HG02885 (cell line): ENCODE measurements around the gene KRTAP12-2.
"Not testable (repeated sequence)": the region's sequence is repeated elsewhere in the genome, so short reads cannot be mapped to it uniquely, and the experiment has no call there.

Experiments
- ATAC-seq: cut with Tn5 transposase; IDR thresholded peaks from one replicate; pipeline ENCODE4 v1.9.1; 2021; ENCODE audit warnings: mild to moderate bottlenecking; ENCODE audit not compliant: unreplicated experiment, poor library complexity

Gene KRTAP12-2

DNA sequence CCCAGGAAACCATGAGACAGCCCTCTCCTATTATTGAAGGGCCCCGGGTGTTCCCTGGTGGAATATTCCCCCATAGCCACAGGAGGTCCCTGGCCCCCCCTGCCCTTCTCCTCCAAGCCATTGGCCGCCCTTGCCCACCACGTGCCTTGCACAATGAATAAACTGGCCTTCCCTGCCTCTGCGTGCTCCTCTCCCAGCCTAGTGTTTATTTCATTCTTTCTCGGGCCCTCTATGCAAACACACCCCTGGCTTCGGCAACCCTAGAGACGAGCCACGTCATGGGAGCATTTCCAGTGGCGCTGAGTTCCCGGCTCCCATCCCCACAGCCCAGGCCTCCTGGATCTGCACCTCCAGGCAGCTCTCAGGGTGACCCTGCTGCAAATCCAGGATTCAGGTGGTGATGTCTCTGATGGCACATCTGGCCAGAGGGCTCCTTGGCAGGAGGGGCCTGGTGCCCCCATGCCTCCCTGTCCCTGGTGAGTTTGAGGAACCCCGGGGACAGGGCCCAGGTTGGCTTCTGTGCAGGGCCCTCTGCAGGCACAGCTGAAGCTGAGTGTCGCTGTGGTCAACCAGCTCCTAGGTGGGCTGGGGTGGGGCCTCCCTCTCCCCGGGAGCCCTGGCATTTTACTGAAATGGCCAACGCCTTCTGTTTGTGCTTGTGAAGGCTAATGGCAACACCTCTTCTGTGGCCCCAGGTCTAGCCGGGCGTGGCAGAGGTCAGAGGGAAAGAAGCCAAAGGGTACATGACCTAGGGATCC, 36.4 kb upstream of the KRTAP12-2 start:
- ATAC-seq: no peak

DNA sequence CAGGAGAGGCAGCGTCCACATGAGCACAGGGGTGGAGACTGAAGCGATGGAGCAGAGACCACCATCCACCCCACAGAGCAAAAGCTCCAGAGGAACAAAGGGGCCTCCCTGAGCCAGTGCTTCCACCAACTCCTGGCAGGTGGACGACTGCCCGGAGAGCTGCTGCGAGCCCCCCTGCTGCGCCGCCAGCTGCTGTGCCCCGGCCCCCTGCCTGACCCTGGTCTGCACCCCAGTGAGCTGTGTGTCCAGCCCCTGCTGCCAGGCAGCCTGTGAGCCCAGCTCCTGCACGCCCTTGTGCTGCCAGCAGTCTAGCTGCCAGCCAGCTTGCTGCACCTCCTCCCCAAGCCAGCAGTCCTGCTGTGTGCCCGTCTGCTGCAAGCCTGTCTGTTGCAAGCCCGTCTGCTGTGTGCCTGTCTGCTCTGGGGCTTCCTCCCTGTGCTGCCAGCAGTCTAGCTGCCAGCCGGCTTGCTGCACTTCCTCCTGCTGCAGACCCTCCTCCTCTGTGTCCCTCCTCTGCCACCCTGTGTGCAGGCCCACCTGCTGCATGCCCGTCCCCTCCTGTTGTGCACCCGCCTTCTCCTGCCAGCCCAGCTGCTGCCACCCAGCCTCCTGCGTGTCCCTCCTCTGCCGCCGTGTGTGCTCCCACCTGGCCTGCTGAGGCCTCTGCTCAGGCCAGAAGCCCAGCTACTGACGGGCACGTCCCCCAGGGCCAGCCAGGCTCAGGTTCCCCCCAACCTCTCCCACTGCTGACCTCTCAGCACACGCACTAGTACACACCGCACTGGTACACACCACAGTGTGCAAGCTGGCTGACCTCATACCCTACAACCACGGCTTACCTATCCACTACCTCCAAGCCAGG, 35.6 kb upstream of the KRTAP12-2 start:
- no peak for ATAC-seq

DNA sequence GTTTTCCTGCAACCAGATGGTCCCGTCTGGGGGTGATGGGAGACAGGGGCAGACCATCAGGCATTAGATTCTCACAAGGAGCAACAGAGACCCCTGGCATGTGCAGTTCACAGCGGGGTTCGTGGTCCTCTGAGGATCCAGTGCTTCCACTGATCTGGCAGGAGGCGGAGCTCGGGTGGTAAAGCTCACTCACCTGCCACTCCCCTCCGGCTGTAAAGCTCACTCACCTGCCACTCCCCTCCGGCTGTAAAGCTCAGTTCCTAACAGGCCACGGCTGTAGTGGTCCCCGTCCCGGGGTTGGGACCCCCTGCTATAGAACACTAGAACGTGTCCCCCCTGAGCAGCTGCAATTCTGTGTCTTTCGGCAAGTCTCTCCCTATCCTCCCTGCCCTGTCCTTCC, 34.8 kb upstream of the KRTAP12-2 start:
- no peak for ATAC-seq

DNA sequence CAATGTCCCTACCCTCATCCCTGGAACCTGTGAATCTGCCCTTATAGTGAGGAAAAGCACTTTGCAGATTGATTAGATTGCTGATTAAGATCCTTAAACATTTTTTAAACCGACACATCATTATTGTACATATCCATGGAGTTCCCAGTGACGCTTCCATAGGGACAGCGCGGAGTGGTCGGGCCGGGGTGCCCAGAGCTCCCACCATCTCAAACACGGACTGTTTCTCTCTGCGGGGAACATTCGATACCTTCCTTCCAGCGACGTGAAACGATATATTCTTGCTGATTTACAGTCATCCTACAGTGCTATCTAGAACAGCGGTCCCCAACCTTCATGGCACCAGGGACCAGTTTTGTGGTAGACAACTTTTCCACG, 34.3 kb upstream of the KRTAP12-2 start:
- ATAC-seq: no peak

DNA sequence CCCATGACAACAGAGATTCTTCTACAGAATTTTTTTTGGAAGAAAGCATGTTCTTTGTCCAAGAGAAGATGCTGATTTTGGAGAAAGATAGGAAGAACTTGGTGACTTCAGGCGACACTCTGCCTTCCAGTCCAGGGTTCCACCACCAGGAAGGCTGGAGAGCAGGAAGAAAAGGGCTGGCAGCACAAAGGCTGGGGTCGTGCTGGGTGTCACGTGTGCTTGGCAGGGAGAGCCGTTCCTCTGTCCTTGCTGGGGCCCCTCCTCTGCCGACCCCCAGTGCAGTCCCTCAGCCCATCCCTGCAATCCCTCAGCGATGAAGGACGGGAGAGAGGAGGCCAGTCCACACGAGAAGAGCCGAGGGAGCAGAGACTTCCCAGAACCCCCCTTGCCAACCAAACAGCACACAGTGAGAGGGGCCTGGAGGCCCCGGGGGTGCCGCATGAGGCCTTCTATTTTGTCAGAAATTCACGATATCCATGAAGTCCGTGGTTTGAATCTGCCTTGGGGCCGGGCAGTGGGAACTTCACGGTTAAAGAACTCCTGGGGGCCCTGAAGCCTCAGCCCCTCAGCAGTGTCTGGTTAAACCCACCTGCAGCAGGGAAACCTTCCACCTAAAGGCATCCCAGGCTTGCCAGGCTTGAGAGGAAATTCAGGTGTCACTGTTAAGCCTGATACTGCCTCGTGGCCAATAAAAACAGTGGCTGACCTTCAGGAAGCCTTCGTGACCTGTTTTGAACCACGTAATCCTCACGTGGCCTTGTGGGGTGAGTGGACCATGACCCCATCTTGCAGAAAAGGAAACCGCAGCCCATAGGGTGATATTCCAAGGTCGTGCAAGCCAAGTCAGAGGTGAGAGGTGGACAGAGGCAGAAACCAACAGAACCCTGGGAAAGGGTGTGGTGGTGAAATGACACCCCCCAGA, 33.6 kb upstream of the KRTAP12-2 start:
- ATAC-seq: no peak

DNA sequence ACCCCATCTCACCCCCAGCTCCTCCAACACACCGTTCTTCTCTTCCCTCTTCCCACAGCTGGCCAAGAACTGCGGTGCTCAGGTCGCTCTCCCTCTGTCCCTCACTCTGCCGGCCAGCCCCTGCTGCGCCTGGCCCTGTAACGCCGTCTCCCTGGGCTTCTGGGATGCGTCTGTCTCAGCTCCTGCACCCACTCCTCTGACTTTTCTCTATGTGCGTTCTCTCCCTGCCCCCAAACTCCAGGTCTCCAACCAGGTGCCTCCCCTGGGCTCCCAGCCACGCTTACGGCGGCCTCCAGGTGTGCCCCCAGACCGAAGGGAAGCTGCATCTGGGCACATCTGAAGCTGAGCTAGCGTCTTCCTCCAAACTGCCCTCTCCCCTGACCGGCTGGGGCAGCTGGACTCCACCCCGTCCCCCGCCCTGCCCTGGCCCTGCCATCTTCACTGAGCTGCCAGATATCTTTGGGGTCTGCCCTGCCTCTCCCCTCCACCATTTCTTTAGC, 32.8 kb upstream of the KRTAP12-2 start:
- no peak for ATAC-seq

DNA sequence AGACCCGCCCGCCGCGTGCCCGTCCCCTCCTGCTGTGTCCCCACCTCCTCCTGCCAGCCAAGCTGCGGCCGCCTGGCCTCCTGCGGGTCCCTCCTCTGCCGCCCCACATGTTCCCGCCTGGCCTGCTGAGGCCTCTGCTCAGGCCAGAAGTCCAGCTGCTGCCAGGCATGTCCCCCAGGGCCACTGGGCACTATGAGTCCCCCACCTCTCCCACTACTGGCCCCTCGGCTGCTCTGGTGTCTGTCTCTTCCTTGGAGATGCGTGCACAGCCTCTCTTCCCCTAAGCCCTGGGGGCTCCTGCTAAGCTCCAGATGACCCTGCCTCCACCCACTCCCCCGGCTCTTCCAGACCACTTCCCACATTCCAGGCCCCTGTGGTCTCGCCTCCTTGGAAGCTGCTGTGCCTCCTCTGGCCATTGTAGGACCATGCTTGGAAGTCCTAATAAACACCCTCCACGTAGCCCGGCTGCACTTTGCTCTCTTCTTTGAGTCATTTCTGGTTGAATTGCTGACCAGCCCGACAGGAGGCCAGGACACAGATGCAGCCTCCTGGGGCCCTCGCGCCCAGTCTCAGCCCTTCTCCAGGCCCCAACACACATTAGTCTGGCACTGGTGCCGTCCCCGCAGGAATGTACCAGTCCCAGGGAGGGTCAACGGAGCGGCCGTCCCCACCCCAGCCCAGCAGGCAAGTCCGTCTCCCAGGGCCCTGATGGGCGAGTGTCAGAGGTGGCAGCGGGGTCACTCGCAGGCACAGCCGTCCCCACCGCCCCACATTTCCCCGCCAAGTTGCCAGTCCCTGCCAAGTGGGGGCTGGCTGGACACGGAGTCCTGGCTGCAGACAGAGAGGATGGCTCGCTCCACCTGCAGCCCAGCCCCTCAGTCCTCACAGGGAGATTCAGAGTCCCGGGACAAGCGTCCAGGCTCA, 31.3 kb upstream of the KRTAP12-2 start:
- no peak for ATAC-seq

DNA sequence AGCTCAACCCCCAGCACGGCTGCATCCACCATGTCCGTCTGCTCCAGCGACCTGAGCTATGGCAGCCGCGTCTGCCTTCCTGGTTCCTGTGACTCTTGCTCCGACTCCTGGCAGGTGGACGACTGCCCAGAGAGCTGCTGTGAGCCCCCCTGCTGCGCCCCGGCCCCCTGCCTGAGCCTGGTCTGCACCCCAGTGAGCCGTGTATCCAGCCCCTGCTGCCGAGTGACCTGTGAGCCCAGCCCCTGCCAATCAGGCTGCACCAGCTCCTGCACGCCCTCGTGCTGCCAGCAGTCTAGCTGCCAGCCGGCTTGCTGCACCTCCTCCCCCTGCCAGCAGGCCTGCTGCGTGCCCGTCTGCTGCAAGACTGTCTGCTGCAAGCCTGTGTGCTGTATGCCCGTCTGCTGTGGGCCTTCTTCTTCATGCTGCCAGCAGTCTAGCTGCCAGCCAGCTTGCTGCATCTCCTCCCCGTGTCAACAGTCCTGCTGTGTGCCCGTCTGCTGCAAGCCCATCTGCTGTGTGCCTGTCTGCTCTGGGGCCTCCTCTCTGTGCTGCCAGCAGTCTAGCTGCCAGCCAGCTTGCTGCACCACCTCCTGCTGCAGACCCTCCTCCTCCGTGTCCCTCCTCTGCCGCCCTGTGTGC, 30.6 kb upstream of the KRTAP12-2 start, which contains the start of gene KRTAP10-12:
Gene KRTAP10-12 (plus strand): TSS at position 1 of the 639 bp plus-strand sequence. CDS start 30 bp downstream, at position 31.
- not testable (repeated sequence) for ATAC-seq

DNA sequence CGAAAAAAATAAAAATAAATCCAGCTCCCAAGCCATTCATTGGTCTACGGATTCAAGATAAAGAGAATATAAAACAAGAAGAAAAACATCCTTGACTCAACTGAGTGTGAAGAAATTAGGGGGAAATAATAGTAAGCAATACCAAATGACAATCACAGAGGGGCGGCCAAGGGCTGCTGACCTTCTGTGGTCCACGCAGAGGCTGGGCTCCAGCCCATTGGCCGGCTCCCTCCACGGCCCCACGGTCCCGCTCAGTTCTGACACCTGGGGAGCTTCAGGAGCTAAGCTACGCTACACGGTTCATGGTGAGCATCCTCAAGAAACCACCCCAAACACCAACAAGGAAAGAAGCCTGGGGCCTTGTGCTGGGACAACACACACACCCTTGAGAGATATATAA, 29.8 kb upstream of the KRTAP12-2 start:
- ATAC-seq: no peak

DNA sequence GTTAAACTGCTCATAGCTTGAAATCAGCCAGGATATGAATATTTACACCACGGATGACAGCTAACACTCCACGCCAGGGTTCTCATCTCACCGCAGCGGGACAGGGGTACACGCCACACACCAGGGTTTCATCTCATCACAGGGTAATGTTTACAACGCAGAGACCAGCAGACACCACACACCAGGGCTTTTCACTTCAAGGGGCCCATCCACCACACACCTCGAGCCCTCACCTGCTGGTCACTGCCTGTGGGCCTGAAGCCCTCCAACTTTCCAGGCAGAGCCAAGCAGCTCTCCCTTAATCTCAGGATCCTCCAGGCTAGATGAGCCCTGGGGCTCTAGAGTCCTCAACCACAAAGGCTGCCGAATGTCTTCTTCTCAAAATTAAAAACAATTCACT, 28.9 kb upstream of the KRTAP12-2 start:
- ATAC-seq: no peak

DNA sequence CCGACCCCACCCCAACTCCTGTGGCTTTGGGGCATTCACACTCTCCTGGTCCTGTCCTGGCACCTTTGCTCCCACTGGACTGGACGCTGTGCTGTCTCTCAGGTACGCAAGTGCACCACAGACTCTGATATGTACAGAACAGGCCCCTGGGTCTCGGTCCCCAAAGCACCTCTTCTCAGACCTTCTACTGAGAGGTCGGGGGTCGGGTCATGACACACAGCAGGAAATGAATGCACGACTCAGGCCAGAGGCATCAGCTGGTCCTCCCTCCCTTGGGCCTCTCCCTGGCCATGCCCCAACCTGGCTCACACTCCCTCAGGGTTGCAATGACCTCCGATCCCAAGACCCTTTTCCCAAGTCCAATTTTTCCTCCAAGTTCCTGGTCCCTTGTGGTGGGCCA, 28.5 kb upstream of the KRTAP12-2 start:
- no peak for ATAC-seq

DNA sequence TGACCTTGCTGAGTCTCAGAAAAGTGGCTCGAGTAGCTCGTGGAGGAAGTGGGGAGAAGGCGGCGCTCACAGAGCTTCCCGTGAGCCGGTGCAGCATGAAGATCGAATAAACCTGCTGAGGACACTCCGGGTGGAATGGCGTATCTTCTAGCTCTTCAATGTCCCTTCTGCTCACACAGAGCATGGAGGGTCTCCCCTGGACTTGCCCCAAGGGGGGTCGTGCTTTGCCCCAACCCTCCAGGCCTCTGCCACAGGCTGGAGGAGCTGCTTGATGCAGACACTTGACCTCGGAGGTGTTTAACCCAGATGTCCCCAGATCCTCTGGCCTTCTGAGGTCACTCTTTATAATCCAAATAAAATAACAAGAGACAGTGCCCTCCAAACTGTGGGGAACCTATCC, 28.0 kb upstream of the KRTAP12-2 start:
- ATAC-seq: no peak

DNA sequence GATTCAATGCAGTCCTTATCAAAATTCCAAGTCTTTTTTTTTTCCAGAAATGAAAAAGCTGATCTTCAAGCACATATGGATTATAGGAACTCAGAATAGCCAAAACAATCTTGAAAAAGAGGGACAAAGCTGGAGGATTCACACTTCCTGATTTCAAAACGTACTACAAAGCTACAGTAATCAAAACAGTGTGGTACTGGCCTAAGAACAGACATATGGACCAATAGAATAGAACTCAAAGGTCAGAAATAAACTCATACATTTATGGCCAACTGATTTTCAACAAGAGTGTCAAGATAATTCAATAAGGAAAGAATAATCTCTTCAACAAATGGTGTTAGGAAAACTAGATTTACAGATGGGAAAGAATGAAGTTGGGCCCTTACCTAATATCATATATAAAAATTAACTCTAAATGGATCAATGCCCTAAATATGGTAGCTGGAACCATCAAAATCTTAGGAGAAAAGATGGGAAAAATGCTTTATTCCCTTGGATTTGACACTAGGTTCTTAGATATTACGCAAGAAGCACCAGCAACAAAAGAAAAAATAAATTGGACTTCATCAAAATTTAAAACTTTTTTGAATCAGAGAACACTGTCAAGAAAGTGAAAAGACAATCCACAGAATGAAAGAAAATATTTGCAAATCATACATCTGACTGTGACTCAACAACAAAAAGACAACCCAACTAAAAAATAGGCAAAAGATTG, 26.2 kb upstream of the KRTAP12-2 start:
- ATAC-seq: no peak

DNA sequence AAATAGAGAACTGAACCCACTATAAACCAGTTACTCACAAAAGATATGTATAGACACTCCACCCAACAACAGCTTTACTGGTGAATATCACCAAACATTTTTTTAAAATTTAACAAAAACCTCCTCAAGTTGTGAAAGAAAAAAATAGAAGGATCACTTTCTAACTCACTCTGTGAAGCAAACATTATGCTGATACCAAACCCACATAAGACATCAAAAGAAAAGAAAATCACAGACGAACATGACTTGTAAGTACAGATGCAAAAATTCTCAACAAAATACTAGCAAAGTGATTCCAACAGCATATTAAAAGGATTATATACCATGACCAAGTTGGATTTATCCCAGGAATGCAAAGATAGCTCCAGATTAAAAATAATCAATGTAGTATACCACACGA, 25.0 kb upstream of the KRTAP12-2 start:
- no peak for ATAC-seq

DNA sequence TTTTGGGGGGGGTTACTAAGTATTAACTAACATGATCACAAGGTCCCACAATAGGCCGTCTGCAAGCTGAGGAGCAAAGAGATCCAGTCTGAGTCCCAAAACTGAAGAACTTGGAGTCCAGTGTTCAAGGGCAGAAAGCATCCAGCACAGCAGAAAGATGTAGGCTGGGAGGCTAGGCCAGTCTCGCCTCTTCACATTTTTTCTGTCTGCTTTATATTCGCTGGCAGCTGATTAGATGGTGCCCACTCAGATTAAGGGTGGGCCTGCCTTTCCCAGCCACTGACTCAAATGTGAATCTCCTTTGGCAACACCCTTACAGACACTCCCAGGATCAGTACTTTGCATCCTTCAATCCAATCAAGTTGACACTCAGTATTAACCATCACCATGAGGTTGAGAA, 23.0 kb upstream of the KRTAP12-2 start:
- not testable (repeated sequence) for ATAC-seq

DNA sequence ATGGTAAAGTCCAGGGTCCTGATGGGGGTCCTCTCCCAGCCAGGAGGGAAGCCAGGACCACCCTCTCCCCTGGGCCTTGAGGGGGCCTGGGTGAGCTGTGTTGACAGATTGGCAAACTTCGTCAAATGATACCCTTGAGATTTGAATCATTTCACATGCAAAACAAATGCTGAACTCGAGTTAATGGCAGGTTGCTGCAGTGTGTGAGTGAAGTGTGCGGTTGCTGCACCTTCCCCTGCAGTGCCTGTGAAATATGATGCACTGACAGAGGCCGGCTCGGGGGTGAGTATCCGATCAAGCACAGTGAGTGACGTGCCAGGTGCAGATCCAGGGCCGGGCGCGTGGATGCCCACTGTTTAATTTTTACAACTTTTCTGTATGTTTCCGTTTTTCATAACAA, 20.9 kb upstream of the KRTAP12-2 start:
- no peak for ATAC-seq

DNA sequence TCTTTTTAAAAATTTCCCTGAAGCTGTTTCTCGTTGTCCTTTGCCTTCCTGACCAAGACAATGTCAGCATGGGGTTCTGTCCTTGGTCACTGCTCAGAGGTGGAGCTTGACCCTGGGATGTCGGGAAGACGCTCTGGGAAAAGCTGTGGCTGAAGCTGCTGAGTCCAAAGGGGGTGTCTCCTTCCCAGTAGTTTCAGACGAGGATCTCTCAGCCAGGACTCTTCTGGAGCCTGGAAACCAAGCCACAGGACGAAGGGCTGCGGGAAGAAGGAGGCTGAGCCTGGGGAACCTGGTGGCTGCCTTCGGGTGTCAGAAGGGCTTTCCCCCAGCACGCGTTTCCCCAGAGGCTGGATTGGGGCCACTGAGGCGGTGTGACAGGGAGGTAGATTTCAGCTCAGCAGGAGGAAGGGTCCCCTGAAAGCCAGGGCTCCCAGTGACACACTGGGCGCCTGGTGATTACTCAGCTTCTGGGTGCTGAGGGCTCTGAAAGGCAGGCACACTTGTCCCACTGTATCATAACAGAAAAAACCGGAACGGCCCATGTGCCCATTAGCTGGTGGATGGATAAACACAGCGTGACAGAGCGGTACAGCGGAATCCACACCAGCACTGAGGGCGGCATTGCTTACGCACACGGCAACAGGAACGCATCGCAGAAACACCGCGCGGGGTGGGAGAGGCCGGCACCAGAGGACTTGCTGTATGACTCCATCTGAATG, 20.3 kb upstream of the KRTAP12-2 start:
- no peak for ATAC-seq
